ENCODE results near the gene FNTB.
"Not testable (repeated sequence)": the region's sequence is repeated elsewhere in the genome, so short reads cannot be mapped to it uniquely, and the experiment has no call there.

FNTB gene

DNA sequence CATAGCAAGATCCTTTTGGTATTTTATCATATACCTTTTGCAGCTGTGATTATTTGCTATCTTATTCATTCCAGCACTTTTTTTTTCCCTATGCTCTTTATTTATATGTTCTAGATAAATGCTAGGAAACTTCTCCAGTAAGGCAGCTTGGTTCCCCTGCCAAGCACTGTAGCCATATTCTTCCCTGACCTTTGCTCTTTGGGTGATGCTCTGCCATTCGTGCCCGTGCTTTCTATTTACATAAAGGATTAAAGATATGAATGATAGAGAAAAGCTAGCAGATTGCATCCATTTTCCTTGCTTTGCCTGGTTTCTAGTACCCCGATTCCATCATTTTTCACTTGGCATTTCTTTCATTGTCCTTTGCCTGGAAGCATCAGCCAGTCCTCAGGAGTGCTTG is 42.2 kb downstream of the FNTB start:
- Histone ChIP-seq H3K9ac (ENCODE audit: low read depth, low read length) (no peak overlapping the region), H3K4me1 (ENCODE audit: insufficient read depth, low read length) (no peaks in the 10 kb centered on the region), H3K36me3 (ENCODE audit: insufficient read depth, low read length) (0 out of 2 replicates have a peak, but pooled peaks cover 2% of the 10 kb centered on the region), H3K9me3 (ENCODE audit: control insufficient read depth, insufficient read depth, low read length) (no peaks in the 10 kb centered on the region)

DNA sequence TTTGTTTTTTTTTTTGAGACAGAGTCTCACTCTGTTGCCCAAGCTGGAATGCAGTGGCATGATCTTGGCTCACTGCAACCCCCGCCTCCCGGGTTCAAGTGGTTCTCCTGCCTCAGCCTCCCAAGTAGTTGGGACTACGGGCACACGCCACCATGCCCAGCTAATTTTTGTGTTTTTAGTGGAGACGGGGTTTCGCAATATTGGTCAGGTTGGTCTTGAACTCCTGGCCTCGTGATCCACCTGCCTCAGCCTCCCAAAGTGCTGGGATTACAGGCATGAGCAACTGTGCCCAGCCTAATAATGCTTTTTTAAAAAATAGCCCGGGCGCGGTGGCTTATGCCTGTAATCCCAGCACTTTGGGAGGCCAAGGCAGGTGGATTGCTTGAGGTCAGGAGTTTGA is 44.6 kb downstream of the FNTB start:
- not testable (repeated sequence) for H3K4me1 ChIP-seq (ENCODE audit: insufficient read depth, low read length); H3K36me3 ChIP-seq (ENCODE audit: insufficient read depth, low read length); H3K9me3 ChIP-seq (ENCODE audit: control insufficient read depth, insufficient read depth, low read length)

DNA sequence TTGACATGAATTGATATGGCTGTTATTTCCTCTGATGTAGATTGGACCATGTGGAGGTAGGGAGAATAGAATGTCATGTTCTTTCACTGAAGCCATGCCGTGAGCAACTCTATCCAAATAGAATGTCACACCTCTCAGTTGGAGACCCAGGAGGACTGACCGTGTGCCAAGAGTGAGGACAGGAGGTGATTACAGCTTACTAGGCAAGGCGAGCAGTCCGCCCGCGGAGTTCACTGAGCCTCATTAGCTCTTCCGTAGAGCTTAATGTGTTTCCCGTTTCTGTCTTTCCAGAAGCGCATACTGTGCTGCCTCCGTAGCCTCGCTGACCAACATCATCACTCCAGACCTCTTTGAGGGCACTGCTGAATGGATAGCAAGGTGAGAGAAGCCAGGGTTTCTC is 45.6 kb downstream of the FNTB start:
- H3K4me1 ChIP-seq (ENCODE audit: insufficient read depth, low read length) = no peaks in the 10 kb centered on the region; the same call in 1 of the 2 replicates
- 0 out of 2 replicates have a peak, but pooled peaks cover 2% of the 10 kb centered on the region for H3K36me3 ChIP-seq (ENCODE audit: insufficient read depth, low read length)
- H3K9ac ChIP-seq (ENCODE audit: low read depth, low read length) = no peak overlapping the region
- H3K9me3 ChIP-seq (ENCODE audit: control insufficient read depth, insufficient read depth, low read length) = no peaks in the 10 kb centered on the region

More for the DNA sequence above, 44.6 kb downstream of the FNTB start:
- not testable (repeated sequence) for H3K9ac ChIP-seq (ENCODE audit: low read depth, low read length)

DNA sequence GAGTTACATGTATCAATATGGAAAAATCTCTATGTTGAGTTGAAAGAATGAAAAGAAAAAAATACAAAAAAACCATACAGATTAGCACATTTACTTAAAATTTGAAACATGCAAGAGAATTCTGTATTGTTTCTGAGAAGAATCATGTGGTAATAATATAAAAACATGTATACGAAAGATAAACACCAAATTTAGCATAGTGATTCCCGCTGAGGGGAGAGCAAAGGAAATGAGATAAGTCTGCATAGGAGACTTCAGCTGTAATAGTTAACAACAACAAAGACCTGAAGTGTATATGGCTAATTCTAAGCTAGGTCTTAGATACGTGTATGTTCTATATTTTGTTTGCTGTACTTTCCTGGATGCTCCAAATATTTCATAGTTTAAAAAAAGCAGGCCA is 46.5 kb downstream of the FNTB start:
- H3K36me3 ChIP-seq (ENCODE audit: insufficient read depth, low read length) = 0 out of 2 replicates have a peak, but pooled peaks cover 2% of the 10 kb centered on the region
- H3K9ac ChIP-seq (ENCODE audit: low read depth, low read length) = no peak overlapping the region
- H3K9me3 ChIP-seq (ENCODE audit: control insufficient read depth, insufficient read depth, low read length) = no peaks in the 10 kb centered on the region
- no peaks in the 10 kb centered on the region; the same call in 1 of the 2 replicates for H3K4me1 ChIP-seq (ENCODE audit: insufficient read depth, low read length)

DNA sequence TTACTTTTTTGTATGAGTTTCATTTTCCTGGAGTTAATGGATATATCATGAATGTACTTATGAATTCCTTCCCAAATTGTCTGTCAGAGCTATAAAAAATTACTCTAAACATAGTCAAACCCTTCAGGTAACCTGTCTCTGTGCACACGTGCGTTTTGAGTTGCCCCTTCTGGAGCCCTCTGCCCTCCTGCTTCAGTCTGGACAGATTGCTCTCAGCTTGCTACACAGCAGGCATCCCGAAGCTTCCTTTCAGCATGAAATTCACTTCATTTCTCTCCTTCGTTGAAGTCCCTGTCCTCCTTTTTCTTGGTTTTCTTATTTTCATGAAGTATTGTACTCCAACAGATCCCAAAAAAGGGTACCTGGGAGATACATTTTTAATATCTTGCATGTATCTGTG is 47.3 kb downstream of the FNTB start:
- Histone ChIP-seq H3K9ac (ENCODE audit: low read depth, low read length) (no peak overlapping the region), H3K36me3 (ENCODE audit: insufficient read depth, low read length) (0 out of 2 replicates have a peak, but pooled peaks cover 2% of the 10 kb centered on the region), H3K9me3 (ENCODE audit: control insufficient read depth, insufficient read depth, low read length) (no peaks in the 10 kb centered on the region), H3K4me1 (ENCODE audit: insufficient read depth, low read length) (no peaks in the 10 kb centered on the region; the same call in 1 of the 2 replicates)

DNA sequence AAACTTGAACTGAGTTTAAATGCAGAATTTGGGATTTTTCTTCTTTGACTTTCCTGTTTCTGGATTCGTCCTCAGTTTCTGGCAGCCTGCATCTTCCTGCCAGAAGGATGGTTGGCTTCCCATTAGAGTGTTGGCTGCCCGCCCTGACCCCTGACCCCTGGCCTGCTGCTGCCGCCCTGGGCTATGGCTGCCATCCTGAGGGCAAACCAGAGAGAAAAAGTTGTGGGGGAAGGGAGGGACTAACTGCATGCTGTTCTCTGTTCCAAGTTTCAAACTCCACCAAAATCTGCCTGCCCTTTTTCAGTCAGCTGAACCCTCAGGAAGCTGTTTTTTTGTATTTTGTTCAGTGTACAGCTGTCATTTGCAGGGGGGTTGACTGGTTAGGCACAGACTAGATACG is 48.4 kb downstream of the FNTB start:
- 0 out of 2 replicates have a peak, but pooled peaks cover 2% of the 10 kb centered on the region for H3K36me3 ChIP-seq (ENCODE audit: insufficient read depth, low read length)
- H3K9me3 ChIP-seq (ENCODE audit: control insufficient read depth, insufficient read depth, low read length) = no peaks in the 10 kb centered on the region
- no peaks in the 10 kb centered on the region; the same call in 1 of the 2 replicates for H3K4me1 ChIP-seq (ENCODE audit: insufficient read depth, low read length)
- no peak overlapping the region for H3K9ac ChIP-seq (ENCODE audit: low read depth, low read length)

DNA sequence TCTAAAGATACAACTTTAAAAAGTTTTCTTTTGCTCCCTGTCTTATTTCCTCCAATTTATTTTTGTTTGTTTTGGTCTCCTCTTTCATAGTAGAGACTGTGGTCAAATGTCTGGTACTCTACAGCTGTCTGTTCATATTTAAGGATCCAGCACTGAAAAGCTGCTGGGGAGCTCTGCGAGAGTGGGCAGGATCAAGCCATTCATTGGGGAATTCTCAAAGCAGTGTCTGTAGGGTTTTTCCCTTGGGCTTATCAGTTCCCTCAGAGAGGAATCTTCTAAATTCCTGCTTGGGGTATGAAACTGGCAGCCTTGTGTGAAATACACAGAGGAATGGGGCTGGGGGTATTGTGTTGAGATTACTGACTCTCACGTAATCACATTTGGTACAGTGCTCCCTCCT is 52.3 kb downstream of the FNTB start:
- no peaks in the 10 kb centered on the region for H3K9me3 ChIP-seq (ENCODE audit: control insufficient read depth, insufficient read depth, low read length)
- H3K4me1 ChIP-seq (ENCODE audit: insufficient read depth, low read length) = no peaks in the 10 kb centered on the region; the same call in 1 of the 2 replicates
- no peaks in the 10 kb centered on the region; the same call in 1 of the 2 replicates for H3K36me3 ChIP-seq (ENCODE audit: insufficient read depth, low read length)
- no peak overlapping the region for H3K9ac ChIP-seq (ENCODE audit: low read depth, low read length)

DNA sequence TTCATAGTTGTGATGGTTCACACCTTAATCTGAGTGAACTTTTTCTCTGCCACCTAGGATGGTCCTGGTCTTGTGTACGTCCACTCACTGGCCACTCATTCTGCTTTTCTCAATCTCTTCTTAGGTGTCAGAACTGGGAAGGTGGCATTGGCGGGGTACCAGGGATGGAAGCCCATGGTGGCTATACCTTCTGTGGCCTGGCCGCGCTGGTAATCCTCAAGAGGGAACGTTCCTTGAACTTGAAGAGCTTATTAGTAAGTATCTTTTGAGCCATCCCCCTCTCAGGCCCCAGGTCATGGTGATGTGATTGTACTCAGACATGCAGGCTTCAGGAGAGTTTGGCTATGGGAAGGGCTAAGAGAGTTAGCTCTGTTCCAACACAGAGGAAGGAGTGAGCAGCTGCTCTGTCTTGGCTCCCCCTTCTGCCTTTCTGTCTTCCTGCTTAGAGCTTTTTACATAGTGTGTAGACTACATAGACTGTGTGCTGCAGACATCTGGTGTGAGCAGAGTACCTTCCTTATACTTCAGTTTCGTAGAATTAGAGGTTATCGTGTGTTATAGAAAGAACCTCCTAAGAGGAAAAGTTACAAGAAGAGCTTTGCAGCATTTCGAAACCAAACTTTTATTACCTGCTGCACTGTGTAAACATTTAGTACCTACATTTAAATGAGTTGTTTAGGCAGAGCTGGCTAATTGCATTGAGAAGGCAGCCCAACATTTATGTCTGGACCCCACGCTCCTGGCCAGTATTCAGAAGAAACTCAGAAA is 54.2 kb downstream of the FNTB start:
- H3K9me3 ChIP-seq (ENCODE audit: control insufficient read depth, insufficient read depth, low read length) = no peaks in the 10 kb centered on the region
- H3K36me3 ChIP-seq (ENCODE audit: insufficient read depth, low read length) = no peaks in the 10 kb centered on the region; the same call in 1 of the 2 replicates
- H3K9ac ChIP-seq (ENCODE audit: low read depth, low read length) = no peak overlapping the region
- no peaks in the 10 kb centered on the region for H3K4me1 ChIP-seq (ENCODE audit: insufficient read depth, low read length)

DNA sequence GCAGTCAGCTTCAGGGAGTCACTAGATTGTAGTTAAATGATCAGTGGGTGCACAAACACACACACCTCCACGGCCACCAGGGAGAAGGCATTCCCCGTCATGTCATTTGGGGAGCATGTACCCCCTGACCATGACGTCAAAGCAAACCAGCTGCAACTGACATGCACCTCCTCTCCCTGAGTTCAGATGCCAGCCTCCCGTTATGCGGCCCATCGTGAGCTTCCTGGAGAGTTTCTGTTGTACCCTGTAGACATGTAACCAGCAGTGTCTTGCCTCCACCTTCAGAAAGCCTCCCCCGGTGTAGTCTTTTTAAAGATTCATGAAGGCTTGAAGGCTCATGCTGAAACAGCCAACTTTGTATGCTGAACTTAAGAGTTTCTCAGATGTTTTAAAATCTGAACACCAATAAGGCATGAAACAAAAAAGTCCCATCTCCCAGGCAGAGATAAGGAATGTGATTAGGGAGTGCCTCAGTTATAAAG is 54.8 kb downstream of the FNTB start:
- no peak overlapping the region for H3K9ac ChIP-seq (ENCODE audit: low read depth, low read length)
- no peaks in the 10 kb centered on the region for H3K9me3 ChIP-seq (ENCODE audit: control insufficient read depth, insufficient read depth, low read length)
- no peaks in the 10 kb centered on the region; the same call in 1 of the 2 replicates for H3K36me3 ChIP-seq (ENCODE audit: insufficient read depth, low read length)
- no peaks in the 10 kb centered on the region for H3K4me1 ChIP-seq (ENCODE audit: insufficient read depth, low read length)

DNA sequence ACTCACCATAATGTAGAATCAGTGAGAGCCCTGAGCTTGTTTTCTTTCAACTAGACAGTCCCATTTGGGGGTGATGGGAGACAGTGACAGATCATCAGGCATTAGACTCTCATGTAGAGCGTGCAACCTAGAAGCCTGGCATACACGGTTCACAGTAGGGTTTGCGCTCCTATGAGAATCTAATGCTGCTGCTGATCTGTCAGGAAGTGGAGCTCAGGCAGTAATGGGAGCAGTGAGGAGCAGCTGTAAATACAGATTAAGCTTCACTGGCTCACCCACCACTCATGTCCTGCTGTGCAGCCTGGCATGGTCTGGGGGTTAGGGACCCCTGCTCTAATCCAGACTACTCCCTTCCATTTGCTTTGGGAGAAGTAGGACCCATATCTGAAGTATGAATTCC is 55.6 kb downstream of the FNTB start:
- H3K9ac ChIP-seq (ENCODE audit: low read depth, low read length) = no peak overlapping the region
- no peaks in the 10 kb centered on the region; the same call in 1 of the 2 replicates for H3K36me3 ChIP-seq (ENCODE audit: insufficient read depth, low read length)
- H3K9me3 ChIP-seq (ENCODE audit: control insufficient read depth, insufficient read depth, low read length) = no peaks in the 10 kb centered on the region
- H3K4me1 ChIP-seq (ENCODE audit: insufficient read depth, low read length) = peaks cover 3% of the 10 kb centered on the region; the same call in 1 of the 2 replicates

DNA sequence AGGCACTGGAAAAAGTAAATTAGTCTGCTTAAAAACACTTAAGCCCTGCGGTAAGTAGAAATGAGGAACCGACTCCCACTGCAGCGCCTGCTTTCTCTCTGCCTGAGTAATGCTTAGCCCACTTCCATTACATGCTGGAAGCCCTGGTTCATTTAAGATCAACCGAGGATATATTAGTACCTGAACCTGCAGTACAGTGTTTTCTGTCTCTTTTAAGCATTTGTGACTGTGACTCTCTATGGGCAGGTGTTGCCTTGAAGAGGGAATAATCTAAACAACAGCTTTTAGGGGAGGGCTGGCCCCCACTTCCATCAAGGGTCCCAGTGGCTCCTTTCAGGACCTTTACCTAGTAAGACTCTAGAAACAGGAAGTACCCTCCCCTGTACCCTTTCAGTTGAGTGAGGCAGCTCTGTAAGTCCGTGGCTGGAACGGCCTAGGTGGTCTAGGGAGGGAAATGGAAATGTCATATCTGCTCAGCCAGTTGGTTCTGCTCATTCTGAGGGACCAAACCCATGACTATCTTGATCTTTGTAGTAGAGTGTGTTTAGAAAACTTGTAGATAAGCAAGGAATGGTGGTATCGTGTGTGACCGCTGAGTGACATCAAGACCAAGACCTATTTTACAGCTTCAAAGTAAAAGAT is 56.2 kb downstream of the FNTB start:
- Histone ChIP-seq H3K4me1 (ENCODE audit: insufficient read depth, low read length) (peaks cover 7% of the 10 kb centered on the region; the same call in 1 of the 2 replicates), H3K9me3 (ENCODE audit: control insufficient read depth, insufficient read depth, low read length) (no peaks in the 10 kb centered on the region), H3K9ac (ENCODE audit: low read depth, low read length) (no peak overlapping the region), H3K36me3 (ENCODE audit: insufficient read depth, low read length) (no peaks in the 10 kb centered on the region; the same call in none of the 2 replicates)

DNA sequence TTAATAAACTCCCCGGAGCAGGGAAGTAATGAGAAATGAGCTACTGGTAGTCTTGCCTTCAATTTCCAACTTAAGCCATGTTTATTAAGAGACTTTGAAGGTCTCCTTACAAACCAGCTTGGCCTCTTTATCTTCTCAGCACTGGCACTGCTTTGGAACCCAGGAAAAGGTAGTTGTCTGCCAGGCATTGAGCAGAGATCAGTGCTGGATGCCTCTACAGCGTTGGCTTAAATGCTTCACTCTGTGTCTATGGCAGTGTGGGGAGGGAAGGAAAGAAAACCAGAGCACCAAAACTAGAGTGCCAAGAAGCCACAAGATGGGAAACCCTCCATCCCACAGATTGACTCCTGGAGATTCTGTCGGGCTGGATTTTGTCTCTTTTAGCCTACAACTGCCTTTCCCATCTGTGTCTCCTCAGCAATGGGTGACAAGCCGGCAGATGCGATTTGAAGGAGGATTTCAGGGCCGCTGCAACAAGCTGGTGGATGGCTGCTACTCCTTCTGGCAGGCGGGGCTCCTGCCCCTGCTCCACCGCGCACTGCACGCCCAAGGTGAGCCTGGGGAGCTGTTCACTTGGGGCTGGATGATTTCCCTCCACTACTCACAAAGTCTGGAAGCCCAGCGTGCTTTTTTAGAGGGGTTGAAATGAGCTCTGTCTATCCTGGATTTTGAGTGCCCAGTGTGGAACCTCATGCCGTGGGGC is 57.3 kb downstream of the FNTB start:
- peaks cover 7% of the 10 kb centered on the region; the same call in 1 of the 2 replicates for H3K4me1 ChIP-seq (ENCODE audit: insufficient read depth, low read length)
- no peak overlapping the region for H3K9ac ChIP-seq (ENCODE audit: low read depth, low read length)
- H3K36me3 ChIP-seq (ENCODE audit: insufficient read depth, low read length) = no peaks in the 10 kb centered on the region; the same call in none of the 2 replicates
- H3K9me3 ChIP-seq (ENCODE audit: control insufficient read depth, insufficient read depth, low read length) = no peaks in the 10 kb centered on the region

DNA sequence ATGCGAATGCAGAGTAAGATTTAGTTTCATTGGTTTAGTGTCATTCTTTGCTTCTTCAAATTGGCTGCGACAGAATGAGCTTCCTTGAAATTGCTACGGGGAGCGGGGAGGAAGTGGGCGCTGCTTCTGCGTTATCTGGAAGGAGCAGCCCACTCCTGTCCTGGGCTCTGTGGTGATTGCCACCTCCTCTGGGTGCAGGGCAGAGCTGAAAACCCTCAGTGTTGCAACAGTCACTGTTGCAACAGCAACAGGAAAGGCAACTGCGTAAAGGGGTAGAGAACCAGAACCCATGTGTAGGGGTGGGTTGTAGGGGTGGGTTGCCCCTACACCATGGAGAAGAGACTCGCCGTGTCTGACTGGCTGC is 57.9 kb downstream of the FNTB start:
- Histone ChIP-seq H3K4me1 (ENCODE audit: insufficient read depth, low read length) (peaks cover 7% of the 10 kb centered on the region; the same call in 1 of the 2 replicates), H3K9me3 (ENCODE audit: control insufficient read depth, insufficient read depth, low read length) (no peaks in the 10 kb centered on the region), H3K36me3 (ENCODE audit: insufficient read depth, low read length) (no peaks in the 10 kb centered on the region; the same call in none of the 2 replicates), H3K9ac (ENCODE audit: low read depth, low read length) (no peak overlapping the region)

DNA sequence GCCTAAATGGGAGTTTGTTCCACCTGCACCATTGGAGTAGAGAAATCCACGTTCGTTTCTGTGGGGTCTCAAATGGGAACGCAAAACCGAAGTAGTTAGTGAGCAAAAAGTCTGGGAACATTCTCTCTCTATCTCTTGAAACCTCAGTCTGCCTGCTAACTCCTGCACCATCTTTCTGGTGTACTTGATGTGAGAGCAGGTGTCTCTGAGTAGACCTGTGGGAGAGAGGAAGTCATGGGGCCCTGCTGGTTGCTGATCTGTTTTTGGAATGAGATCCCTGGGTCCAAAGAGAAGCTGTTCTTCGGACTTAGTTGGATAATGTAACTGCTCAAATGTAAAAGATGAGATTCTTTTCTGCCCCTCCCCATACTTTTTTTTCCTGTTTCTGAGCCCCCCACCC is 58.3 kb downstream of the FNTB start:
- Histone ChIP-seq H3K4me1 (ENCODE audit: insufficient read depth, low read length) (peaks cover 7% of the 10 kb centered on the region; the same call in 1 of the 2 replicates), H3K9me3 (ENCODE audit: control insufficient read depth, insufficient read depth, low read length) (no peaks in the 10 kb centered on the region), H3K9ac (ENCODE audit: low read depth, low read length) (no peak overlapping the region), H3K36me3 (ENCODE audit: insufficient read depth, low read length) (no peaks in the 10 kb centered on the region; the same call in none of the 2 replicates)
